ENCODE results near the gene SPTB.

SPTB gene

GRCh38 chr14:64795921-64796320, 83.8 kb downstream of the SPTB start:
- Histone ChIP-seq H2AFZ (ENCODE audit: low read depth, low read length) (no peak overlapping the region), H3K9me3 (ENCODE audit: insufficient read depth, low read length) (no peaks in the 10 kb centered on the region), H4K20me1 (ENCODE audit: insufficient read depth, low read length) (no peaks in the 10 kb centered on the region), H3K27me3 (ENCODE audit: low read depth, low read length) (no peaks in the 10 kb centered on the region), H3K4me3 (ENCODE audit: low read length) (no peak overlapping the region), H3K4me2 (ENCODE audit: low read length) (no peak overlapping the region), H3K79me2 (ENCODE audit: low read length) (no peaks in the 10 kb centered on the region), H3K36me3 (replicated peaks; ENCODE audit: low read depth, low read length) (no peaks in the 10 kb centered on the region), H3K27ac (ENCODE audit: low read length) (no peak overlapping the region), H3K9ac (ENCODE audit: low read length) (no peak overlapping the region), H3K4me1 (ENCODE audit: low read length) (peaks cover 26% of the 10 kb centered on the region)
- no peak for TF ChIP-seq EZH2phosphoT487 (IDR thresholded peaks at IDR 0.05; ENCODE audit: low read depth)
- TF ChIP-seq, protein P1, sequence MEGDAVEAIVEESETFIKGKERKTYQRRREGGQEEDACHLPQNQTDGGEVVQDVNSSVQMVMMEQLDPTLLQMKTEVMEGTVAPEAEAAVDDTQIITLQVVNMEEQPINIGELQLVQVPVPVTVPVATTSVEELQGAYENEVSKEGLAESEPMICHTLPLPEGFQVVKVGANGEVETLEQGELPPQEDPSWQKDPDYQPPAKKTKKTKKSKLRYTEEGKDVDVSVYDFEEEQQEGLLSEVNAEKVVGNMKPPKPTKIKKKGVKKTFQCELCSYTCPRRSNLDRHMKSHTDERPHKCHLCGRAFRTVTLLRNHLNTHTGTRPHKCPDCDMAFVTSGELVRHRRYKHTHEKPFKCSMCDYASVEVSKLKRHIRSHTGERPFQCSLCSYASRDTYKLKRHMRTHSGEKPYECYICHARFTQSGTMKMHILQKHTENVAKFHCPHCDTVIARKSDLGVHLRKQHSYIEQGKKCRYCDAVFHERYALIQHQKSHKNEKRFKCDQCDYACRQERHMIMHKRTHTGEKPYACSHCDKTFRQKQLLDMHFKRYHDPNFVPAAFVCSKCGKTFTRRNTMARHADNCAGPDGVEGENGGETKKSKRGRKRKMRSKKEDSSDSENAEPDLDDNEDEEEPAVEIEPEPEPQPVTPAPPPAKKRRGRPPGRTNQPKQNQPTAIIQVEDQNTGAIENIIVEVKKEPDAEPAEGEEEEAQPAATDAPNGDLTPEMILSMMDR (IDR thresholded peaks at IDR 0.05; ENCODE audit: low read depth, low read length): no peak

GRCh38 chr14:64795211-64795610, 84.5 kb downstream of the SPTB start:
- no peaks in the 10 kb centered on the region for H3K79me2 ChIP-seq (ENCODE audit: low read length)
- no peaks in the 10 kb centered on the region for H3K27me3 ChIP-seq (ENCODE audit: low read depth, low read length)
- TF ChIP-seq, protein P1 (IDR thresholded peaks at IDR 0.05; ENCODE audit: low read depth, low read length): no peak
- TF ChIP-seq EZH2phosphoT487 (IDR thresholded peaks at IDR 0.05; ENCODE audit: low read depth): no peak
- H3K4me1 ChIP-seq (ENCODE audit: low read length): peaks cover 26% of the 10 kb centered on the region
- H3K27ac ChIP-seq (ENCODE audit: low read length): no peak overlapping the region
- H2AFZ ChIP-seq (ENCODE audit: low read depth, low read length): no peak overlapping the region
- H3K4me2 ChIP-seq (ENCODE audit: low read length): no peak overlapping the region
- H3K4me3 ChIP-seq (ENCODE audit: low read length): no peak overlapping the region
- H4K20me1 ChIP-seq (ENCODE audit: insufficient read depth, low read length): no peaks in the 10 kb centered on the region
- H3K9ac ChIP-seq (ENCODE audit: low read length): no peak overlapping the region
- H3K9me3 ChIP-seq (ENCODE audit: insufficient read depth, low read length): no peaks in the 10 kb centered on the region
- no peaks in the 10 kb centered on the region for H3K36me3 ChIP-seq (replicated peaks; ENCODE audit: low read depth, low read length)

- no peak overlapping the region for H3K27ac ChIP-seq (ENCODE audit: low read length)
- H3K4me1 ChIP-seq (ENCODE audit: low read length): peaks cover 24% of the 10 kb centered on the region
- no peaks in the 10 kb centered on the region for H3K9me3 ChIP-seq (ENCODE audit: insufficient read depth, low read length)
- no peaks in the 10 kb centered on the region for H3K36me3 ChIP-seq (replicated peaks; ENCODE audit: low read depth, low read length)
- no peaks in the 10 kb centered on the region for H3K79me2 ChIP-seq (ENCODE audit: low read length)
- H3K4me3 ChIP-seq (ENCODE audit: low read length): no peak overlapping the region
- no peaks in the 10 kb centered on the region for H4K20me1 ChIP-seq (ENCODE audit: insufficient read depth, low read length)
- TF ChIP-seq, protein P1 (IDR thresholded peaks at IDR 0.05; ENCODE audit: low read depth, low read length): no peak
- TF ChIP-seq EZH2phosphoT487 (IDR thresholded peaks at IDR 0.05; ENCODE audit: low read depth): no peak
- no peaks in the 10 kb centered on the region for H3K27me3 ChIP-seq (ENCODE audit: low read depth, low read length)
- H2AFZ ChIP-seq (ENCODE audit: low read depth, low read length): 0 out of 2 replicates have a peak overlapping the region, but pooled peaks have one; percentile 18
- no peak overlapping the region; the same call in 1 of the 2 replicates for H3K4me2 ChIP-seq (ENCODE audit: low read length)
- H3K9ac ChIP-seq (ENCODE audit: low read length): no peak overlapping the region
These were observed 86.7 kb downstream of the SPTB start for GRCh38 chr14:64792871-64793560.

DNA sequence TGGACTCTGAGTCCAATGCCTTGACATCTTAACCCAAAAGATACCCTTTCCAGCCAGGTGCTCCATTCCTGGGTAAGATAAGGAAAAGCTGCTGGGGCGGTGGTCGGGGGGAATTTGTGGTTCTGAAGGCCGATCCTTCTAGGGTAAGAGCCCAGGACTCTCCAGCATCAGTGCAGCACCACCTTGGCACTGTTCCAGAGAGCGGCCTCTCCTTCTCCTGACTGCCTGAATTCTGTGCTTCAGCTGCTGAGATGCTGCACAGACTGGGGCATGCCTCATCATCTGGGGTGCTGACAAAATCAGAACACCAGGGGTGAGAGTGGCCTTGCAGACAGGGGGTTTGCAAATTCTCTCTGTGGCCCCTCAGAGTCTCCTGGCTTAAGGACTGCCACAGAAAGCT, 87.5 kb downstream of the SPTB start:
- no peaks in the 10 kb centered on the region for H3K9me3 ChIP-seq (ENCODE audit: insufficient read depth, low read length)
- H3K4me2 ChIP-seq (ENCODE audit: low read length): no peak overlapping the region
- H3K36me3 ChIP-seq (replicated peaks; ENCODE audit: low read depth, low read length): no peaks in the 10 kb centered on the region
- H3K9ac ChIP-seq (ENCODE audit: low read length): no peak overlapping the region
- TF ChIP-seq, protein P1 (IDR thresholded peaks at IDR 0.05; ENCODE audit: low read depth, low read length): no peak
- TF ChIP-seq EZH2phosphoT487 (IDR thresholded peaks at IDR 0.05; ENCODE audit: low read depth): no peak
- H3K4me1 ChIP-seq (ENCODE audit: low read length): peaks cover 17% of the 10 kb centered on the region
- H2AFZ ChIP-seq (ENCODE audit: low read depth, low read length): no peak overlapping the region
- H4K20me1 ChIP-seq (ENCODE audit: insufficient read depth, low read length): no peaks in the 10 kb centered on the region
- H3K27me3 ChIP-seq (ENCODE audit: low read depth, low read length): no peaks in the 10 kb centered on the region
- H3K4me3 ChIP-seq (ENCODE audit: low read length): no peak overlapping the region
- H3K79me2 ChIP-seq (ENCODE audit: low read length): no peaks in the 10 kb centered on the region
- no peak overlapping the region for H3K27ac ChIP-seq (ENCODE audit: low read length)
